Glomerular visceral epithelial cell (primary cell): ENCODE results near the gene AGXT.

ENCODE experiments used
- DNase-seq: peaks from one replicate; pipeline ENCODE4 v3.0.0-alpha.2; 2016; ENCODE audit errors: extremely low spot score

AGXT gene

GRCh38 chr2:240927390-240927781, 58.8 kb downstream of the AGXT start:
- no peak for DNase-seq

GRCh38 chr2:240928476-240929363, 60.1 kb downstream of the AGXT start:
- DNase-seq, result no peak

- DNase-seq, result no peak
Measured at GRCh38 chr2:240929364-240930095, 60.9 kb downstream of the AGXT start.
